Measurements from ENCODE around the gene ANKS6.

ANKS6 gene

DNA sequence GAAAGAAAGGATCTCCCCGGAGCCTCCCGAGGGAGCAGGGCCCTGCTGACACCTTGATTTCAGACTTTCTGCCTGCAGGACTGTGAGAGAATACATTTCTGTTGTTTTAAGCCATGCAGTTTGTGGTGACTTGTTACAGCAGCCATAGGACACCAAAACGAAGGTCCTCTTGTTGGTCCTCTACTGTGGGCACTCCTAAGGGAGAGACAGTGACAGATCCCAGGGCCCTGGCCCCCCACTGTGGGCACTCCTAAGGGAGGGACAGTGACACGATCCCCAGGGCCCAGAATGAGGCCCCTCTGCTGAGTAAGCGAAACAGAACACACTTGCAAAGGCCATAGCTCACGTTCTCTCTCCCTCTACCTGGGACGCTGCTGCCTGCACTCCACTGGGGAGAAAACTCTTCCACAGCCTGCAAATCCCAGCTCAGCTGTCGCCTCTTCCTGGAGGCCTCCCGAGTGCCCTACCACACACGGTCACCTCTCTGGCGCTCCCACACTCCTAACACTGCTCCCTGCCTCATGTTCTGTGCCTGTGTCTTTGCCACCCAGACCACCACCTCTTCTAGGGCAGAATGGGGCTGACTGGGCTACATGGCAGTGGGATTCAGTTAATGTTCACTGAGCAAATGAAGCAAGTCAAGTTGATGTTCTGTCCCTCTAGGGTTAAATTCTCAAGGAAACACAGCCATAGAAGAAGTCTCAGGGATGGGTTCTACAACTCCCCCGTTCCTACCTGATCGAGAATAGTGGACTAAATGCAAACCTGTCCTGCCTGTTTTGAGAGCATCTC, 23.8 kb downstream of the ANKS6 start:
- no peak for DNase-seq (ENCODE audit: low read depth in 2 of 2)

GRCh38 chr9:98771209-98771874, 25.0 kb downstream of the ANKS6 start:
- no peak for DNase-seq (ENCODE audit: low read depth in 2 of 2)

DNA sequence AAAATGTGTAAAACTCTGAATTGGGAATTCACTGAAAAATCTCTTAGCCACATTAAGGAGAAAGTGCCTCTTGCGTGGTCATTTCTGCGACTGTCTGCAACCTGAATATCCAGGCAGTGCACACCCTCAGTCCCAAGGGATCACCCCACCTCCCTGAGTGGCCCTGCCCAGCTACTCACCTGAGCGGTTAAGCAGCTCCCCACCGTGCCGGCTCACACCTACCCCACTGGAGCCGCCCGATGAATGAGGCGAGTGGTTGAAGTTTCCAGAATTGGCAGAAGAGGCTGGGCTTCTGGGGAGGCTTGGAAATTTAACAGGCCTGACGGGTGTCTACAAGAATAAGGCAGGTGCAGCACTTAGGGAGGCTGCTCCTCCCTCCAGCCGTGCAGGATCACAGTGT, 25.6 kb downstream of the ANKS6 start:
- DNase-seq (ENCODE audit: low read depth in 2 of 2): no peak

GRCh38 chr9:98768344-98768743, 28.0 kb downstream of the ANKS6 start:
- no peak for DNase-seq (ENCODE audit: low read depth in 2 of 2)

DNA sequence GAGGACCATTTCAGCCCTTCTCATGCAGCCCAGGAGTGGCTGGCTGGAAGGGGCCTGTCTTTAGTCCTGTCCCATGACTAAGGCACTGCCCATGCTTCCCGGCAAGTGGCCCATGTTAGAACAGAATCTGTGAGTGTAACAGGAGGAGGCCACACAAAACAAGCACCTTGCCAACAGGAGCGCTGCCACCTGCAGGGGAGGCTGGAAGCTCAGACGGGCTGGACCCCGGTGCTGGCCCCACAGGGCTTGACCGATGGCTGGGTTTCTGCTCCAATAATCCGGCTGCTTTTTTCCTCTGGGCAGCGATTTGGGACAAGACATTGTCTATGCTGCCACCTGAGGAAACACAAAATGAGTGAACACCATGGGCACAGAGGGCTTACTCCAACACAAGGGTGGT, 28.4 kb downstream of the ANKS6 start:
- DNase-seq (ENCODE audit: low read depth in 2 of 2): no peak

GRCh38 chr9:98767196-98767595, 29.2 kb downstream of the ANKS6 start:
- no peak for DNase-seq (ENCODE audit: low read depth in 2 of 2)

DNA sequence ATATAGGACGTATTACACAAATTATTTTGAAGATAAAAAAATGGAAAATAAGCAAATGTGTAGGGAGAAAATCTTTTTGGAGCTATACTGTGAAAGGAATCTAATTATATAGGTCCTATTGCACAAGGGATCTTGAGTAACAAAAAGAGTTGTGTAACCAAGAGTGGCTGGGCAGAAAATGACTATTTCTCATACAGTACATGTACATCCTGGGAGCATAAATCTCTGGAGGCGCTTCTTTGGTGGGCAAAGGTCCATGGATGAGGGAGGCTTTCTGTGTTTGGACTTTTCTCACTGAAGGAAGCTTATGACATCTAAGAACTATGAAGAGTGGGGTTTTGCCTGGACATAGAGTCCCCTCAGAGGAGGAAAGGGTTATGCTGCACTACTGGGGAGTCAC, 29.8 kb downstream of the ANKS6 start:
- DNase-seq (ENCODE audit: low read depth in 2 of 2): no peak

DNA sequence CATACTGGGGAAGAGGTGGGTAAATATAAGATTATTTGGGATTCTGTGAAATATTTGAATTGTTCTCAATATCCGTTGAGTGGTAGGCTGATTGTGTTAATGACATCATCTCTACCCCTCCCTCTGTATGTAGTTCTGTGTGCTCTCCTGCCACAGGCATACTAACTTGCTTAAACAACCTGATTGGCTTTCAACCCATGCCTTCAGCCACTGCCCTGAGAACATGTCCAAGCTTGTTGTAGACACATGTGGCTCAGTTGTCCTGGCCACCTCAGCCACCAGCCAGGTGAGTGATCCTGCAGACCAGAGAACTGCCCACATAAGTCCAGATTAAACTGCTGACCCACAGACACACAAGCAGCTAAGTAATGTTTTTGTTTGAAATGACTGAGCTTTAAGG, 31.1 kb downstream of the ANKS6 start:
- DNase-seq (ENCODE audit: low read depth in 2 of 2): no peak

- DNase-seq (ENCODE audit: low read depth in 2 of 2): no peak
Measured at GRCh38 chr9:98763986-98764745, 32.2 kb downstream of the ANKS6 start.

- DNase-seq (ENCODE audit: low read depth in 2 of 2): no peak
Measured at GRCh38 chr9:98760231-98760630, 36.1 kb downstream of the ANKS6 start.

- no peak for DNase-seq (ENCODE audit: low read depth in 2 of 2)
Measured at GRCh38 chr9:98755006-98755618, 41.2 kb downstream of the ANKS6 start.

DNA sequence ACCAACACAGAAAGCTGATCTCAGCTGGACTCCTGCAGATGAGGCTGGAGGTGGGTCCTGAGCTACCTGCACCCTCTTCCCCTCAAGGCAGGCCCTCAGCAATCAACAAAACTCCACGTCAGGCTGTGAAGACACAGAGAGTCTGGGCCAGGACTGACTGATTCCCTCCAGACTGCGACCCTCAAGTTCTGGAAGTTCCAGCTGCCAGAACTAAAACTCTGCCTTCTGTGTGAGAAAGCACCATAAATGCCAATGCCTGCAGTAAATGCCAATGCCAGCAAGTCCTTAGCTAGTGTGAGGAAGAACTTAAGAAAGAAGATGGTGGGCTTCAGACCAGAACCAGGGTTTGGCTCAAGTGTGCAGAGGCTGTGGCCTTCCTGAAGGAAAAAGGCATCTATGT, 45.1 kb downstream of the ANKS6 start:
- no peak for DNase-seq (ENCODE audit: low read depth in 2 of 2)

GRCh38 chr9:98750364-98751060, 45.8 kb downstream of the ANKS6 start:
- DNase-seq (ENCODE audit: low read depth in 2 of 2): no peak

DNA sequence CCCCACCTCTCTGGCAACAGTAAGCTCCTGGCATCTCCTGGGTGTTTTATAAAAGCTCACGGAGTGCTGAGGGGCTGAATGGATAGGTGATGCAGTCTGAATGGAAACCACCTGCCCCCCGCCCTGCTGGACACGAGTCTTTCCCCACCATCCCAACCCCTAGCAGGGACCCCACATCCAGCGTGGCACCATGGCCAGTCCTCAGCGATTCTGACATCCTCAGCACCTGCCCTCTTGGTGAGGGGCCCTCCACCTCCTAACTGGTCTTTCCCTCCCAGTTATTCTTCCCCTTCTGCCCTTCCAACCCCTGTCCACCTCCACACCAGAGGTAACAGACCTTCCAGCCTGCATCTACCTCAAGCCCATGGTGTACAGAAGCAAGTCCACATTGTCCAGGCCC, 48.9 kb downstream of the ANKS6 start:
- no peak for DNase-seq (ENCODE audit: low read depth in 2 of 2)

DNA sequence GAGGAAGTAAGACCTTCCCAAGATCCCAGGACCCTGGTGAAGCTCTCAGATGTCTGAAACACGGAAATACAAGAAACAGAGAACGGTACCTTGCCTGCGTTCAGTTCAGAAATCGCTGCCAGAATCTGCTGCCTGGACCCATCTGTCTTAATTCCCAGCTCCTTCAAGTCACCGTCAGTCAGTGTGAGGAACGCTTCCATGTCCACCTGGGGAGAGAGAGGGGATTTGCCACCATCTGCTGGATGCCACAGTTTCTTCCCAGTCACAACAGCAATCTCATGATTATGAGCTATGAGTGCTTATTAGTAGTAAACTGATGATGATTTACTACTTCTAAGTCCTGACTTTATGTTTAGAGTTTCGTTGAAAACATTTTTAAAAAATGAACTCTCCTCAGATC, 50.9 kb downstream of the ANKS6 start:
- DNase-seq (ENCODE audit: low read depth in 2 of 2): no peak

GRCh38 chr9:98743818-98744611, 52.3 kb downstream of the ANKS6 start:
- no peak for DNase-seq (ENCODE audit: low read depth in 2 of 2)

DNA sequence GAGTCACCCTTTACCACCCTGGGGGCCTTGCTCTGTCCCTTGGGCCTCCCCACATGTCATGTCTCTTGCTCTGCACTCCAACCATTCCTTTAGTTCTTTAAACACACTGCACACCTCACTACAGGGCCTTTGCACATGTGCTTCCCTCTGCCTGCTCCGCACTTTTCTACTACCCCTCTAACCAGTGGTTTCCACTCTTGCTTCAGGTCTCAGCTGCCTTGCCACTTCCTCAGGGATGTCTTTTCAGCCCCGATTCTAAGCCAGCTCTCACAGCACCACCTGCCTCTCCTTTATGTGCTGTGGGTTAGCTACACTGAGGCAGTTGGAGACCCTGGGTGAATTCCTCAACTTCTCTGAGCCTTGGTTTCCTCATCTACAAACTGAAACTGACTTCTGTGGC, 53.0 kb downstream of the ANKS6 start:
- DNase-seq (ENCODE audit: low read depth in 2 of 2): no peak

DNA sequence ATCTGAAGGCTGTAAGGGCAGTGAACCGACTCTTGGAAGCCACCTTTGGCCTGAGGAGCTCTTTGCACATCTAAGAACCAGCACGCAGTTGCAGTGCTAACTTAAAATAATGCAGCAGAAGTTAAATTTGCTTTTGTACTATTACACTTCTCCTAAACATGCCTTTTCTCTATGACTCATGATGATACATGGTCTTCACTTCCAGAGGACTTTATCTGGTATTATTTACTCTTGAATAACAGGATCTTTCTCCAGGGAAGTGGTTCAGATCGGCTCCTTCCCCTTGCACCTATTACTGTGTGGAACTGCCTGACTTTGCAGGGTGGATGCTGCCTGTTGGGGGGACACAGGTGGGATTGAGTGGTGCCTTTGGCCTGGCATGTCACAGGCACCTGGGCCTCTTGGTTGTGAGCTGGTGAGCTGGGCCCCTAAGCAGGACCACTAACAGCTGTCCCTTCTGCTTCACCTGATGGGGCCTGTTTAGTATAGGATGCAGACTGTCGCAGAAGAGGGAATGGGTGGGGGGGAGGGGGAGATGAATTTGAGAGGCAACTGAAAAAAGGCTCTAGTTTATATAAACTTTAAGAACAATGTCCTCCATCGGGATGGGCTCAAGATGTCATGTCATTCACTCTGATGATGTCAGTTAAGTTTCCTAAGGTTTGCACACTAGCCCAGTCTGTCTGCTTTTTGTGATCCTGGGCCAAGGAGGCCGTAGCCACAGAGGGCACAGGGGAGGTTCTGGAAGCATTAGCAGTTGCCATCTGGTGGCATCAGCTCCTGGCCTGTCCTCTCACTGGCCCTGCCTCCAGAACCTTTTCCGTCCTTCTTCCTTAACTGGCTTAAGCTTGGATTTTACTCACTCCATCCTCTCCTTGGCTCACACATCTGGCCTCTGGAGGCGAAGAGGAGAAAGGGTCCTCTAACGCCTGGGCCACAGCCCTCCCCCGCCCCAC, 53.8 kb downstream of the ANKS6 start:
- DNase-seq (ENCODE audit: low read depth in 2 of 2): no peak

DNA sequence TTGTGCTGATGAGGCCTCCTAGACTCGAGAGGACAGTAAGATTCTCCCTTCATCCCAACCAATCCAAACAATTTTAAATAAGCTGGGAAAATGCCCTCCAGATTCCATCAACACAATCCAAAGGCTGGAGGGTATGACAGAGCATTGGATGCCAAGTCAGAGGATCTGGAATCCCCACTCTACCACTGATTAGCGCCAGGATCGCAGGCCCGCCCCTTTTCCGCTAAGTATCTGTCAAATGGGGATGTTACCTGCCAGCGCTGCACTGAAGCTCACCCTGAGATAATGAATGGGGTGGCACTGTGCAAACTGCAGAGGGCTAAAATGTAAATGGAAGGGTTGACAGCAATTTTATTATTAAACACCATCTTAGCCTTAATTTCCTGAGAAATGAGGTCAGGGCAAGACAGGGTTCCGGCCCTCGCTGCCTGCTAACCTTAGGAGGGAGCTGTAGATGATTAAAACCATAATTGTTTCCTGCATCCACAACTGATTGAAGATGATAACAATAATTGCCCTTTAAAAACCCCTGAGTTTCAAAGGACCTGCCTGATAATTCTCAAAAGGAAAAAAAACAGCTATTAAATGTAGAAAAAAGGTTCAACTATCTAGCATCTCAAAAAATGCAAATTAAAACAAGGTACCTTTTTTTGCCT, 56.0 kb downstream of the ANKS6 start:
- DNase-seq (ENCODE audit: low read depth in 2 of 2): no peak
